Adrenal gland (tissue), 12 donors: ENCODE measurements around the gene BLID. TPM values are rescaled to one million over a fixed set of nuclear protein-coding genes. Genes with fewer than 3 reads are reported as not detected.
A peak's percentile ranks its signal among the peaks of the same experiment; 100 is the strongest.

ENCODE experiments used
- DNase-seq, 7 donors: peaks; one replicate each; pipeline ENCODE4 v3.0.0-alpha.2; 2019 to 2020
- H3K27ac ChIP-seq, 5 donors: fragments of 200-600 bp; sonication (generic) in 4 of 5; 1 replicate in 3 of 5; 2 replicates in 2 of 5; pipeline versions ENCODE4 v1.5.1 to v1.8.0; 2016 to 2020; ENCODE audit warnings: mild to moderate bottlenecking in 1 of 5
- H3K27me3 ChIP-seq: fragments of 200-600 bp; 2 replicates; pipeline ENCODE4 v1.8.0; 2021
- H3K36me3 ChIP-seq, 2 donors: fragments of 200-600 bp; replicated peaks in 1 of 2; 1 replicate in 1 of 2; 2 replicates in 1 of 2; pipeline versions ENCODE4 v1.5.1 to v1.8.0; 2018 to 2022
- H3K4me1 ChIP-seq, 2 donors: fragments of 200-600 bp; replicated peaks in 1 of 2; 1 replicate in 1 of 2; 2 replicates in 1 of 2; pipeline versions ENCODE4 v1.5.1 to v1.8.0; 2018 to 2021
- H3K4me3 ChIP-seq, 4 donors: fragments of 200-600 bp; sonication (generic) in 3 of 4; one replicate each; pipeline ENCODE4 v1.5.1; 2016 to 2018
- H3K9me3 ChIP-seq, 3 donors: fragments of 200-600 bp; sonication (generic) in 1 of 3; replicated peaks in 1 of 3; 1 replicate in 2 of 3; 2 replicates in 1 of 3; pipeline versions ENCODE4 v1.5.1 to v1.8.0; 2016 to 2021
- POLR2A ChIP-seq, 2 donors: fragments of 450-650 bp; IDR thresholded peaks; one replicate each; pipeline ENCODE4 v1.6.1; 2017; ENCODE audit warnings: antibody characterized with exemption in 2 of 2, mild to moderate bottlenecking in 2 of 2, moderate library complexity in 1 of 2
- WGBS, 4 donors: extraction: QIAGEN DNeasy Blood & Tissue Kit in 2 of 4; methylation state at CpG; one replicate each; pipeline versions ENCODE4 v1.1.5 to v1.1.7; 2013 to 2017; 5-methylcytosine and 5-hydroxymethylcytosine counted together
- intact Hi-C, 2 donors: fragments of 100-400 bp; cut with DNase I; formaldehyde crosslinking; loops; one replicate each; pipeline versions ENCODE4 v1.14.1 to v1.15.0; 2022 to 2023
- polyA plus RNA-seq, 3 donors: library from polyadenylated mRNA; stranded (reverse); fragments of 200-250 nt in 2 of 3; fragments of 350-450 nt in 1 of 3; fragmentation: Illumina TruSeq in 1 of 3; extraction: RNeasy Lipid Tissue Mini Kit (QIAGEN cat#74804) in 1 of 3; gene quantifications; one replicate each; pipeline ENCODE4 v1.2.3, GENCODE V29; 2013 to 2014
- total RNA-seq, 9 donors: library from RNA; depleted of rRNA in 4 of 9; stranded (reverse); fragments of >200 nt in 4 of 9; fragments of 120-200 nt in 1 of 9; fragmentation: NEBNext Ultra II Directional in 1 of 9; extraction: Animal tissue kit (Norgen Biotek cat#: 25700) in 1 of 9; gene quantifications; one replicate each; pipeline versions ENCODE4 v1.1.0 to v1.2.4, GENCODE V29; 2013 to 2023
- TF ChIP-seq, protein P1 (sequence below), 6 experiments: fragments of 450-650 bp in 4 of 6; fragments of 200-600 bp in 2 of 6; sonication (generic) in 1 of 6; IDR thresholded peaks; 1 replicate in 5 of 6; 2 replicates in 1 of 6; pipeline versions ENCODE4 v1.5.1 to v1.8.0; 2016 to 2021; ENCODE audit warnings: antibody characterized with exemption in 6 of 6, mild to moderate bottlenecking in 2 of 6, moderate library complexity in 1 of 6
- donor health status: healthy with polysubstance abuse.
- donor health status: Bipolar disorder and iron deficiency.
- donor health status: DM: yes; HTN: yes; CAD: no.
- donor health status: DM: no; HTN: no; CAD: no.
- donor health status: DM: no; HTN: no; CAD: no.
- donor health status: DM: yes; HTN: yes; CAD: no.

BLID gene
- total and polyA plus RNA-seq, 12 donors = 0.27 to 5.9 (median 0.50) TPM; not detected in 7

DNA sequence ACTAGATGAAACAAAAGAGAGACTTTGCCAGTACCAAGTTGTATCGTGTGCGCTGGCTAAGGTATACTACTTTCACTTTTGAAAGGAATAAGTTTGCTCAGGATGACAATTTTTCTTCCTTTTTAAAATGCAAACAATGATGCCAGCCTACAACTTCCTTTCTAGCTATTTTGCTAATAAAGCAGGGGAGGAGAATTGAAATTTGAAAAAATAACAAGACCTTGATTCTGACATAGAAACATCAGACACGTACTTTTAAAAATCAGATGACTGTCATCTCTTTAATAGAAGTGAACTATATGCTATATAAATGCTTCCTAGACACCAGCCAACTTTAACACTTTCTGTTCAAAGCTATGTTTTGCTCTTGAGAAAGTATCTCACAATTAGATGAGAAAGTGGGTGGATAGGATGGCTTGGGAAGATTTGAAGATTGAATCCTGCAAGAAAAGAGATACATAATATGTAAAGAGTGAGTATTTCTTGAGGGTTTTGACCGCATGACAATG, 41.7 kb upstream of the BLID start:
- no peaks in the 10 kb centered on the region for H3K9me3 ChIP-seq
- TF ChIP-seq POLR2A (IDR thresholded peaks at IDR 0.05) = no peak
- TF ChIP-seq, protein P1, sequence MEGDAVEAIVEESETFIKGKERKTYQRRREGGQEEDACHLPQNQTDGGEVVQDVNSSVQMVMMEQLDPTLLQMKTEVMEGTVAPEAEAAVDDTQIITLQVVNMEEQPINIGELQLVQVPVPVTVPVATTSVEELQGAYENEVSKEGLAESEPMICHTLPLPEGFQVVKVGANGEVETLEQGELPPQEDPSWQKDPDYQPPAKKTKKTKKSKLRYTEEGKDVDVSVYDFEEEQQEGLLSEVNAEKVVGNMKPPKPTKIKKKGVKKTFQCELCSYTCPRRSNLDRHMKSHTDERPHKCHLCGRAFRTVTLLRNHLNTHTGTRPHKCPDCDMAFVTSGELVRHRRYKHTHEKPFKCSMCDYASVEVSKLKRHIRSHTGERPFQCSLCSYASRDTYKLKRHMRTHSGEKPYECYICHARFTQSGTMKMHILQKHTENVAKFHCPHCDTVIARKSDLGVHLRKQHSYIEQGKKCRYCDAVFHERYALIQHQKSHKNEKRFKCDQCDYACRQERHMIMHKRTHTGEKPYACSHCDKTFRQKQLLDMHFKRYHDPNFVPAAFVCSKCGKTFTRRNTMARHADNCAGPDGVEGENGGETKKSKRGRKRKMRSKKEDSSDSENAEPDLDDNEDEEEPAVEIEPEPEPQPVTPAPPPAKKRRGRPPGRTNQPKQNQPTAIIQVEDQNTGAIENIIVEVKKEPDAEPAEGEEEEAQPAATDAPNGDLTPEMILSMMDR (IDR thresholded peaks at IDR 0.05) = no peak
- intact Hi-C loops = no loop called here
- WGBS, 4 donors = 33 to 39% (median 35%) methylated on average over 4 of the region's 4 CpGs
- H3K27ac ChIP-seq = peak overlapping the region in 3 of 5 donors; percentile 53 to 64 (median 55)
- DNase-seq = no peak
- H3K4me3 ChIP-seq = peak overlapping the region in 2 of 4 donors; percentile 23 to 61
- no peaks in the 10 kb centered on the region for H3K27me3 ChIP-seq
- no peaks in the 10 kb centered on the region for H3K4me1 ChIP-seq
- no peaks in the 10 kb centered on the region for H3K36me3 ChIP-seq

DNA sequence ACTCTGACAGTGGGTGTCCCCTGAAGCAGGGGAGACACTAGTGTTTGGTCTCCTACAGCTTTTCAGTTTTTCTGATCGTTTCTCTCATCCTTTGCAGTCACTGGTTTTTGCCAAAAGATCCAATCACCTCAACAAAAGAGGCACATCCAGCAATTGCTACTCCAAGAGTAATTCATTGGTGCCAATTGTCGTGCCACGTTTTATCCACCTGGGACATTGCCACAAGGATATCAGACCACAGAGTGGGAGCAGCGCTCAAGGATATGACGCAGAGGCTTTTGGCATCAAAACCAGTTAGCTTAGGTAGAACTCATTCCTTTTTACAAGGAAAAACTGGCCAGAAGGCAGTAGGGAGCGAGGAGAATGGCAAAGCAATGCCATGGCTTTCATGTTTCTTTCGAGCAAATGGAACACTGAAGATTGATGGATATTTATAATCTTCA, 40.9 kb upstream of the BLID start:
- peak in 1 of 2 donors; percentile 58 for TF ChIP-seq POLR2A (IDR thresholded peaks at IDR 0.05)
- TF ChIP-seq, protein P1 (IDR thresholded peaks at IDR 0.05) = no peak
- peak; percentile 24 to 61 (median 57) for DNase-seq
- intact Hi-C loops = no loop called here
- H3K4me1 ChIP-seq = no peaks in the 10 kb centered on the region
- no peaks in the 10 kb centered on the region for H3K9me3 ChIP-seq
- peak overlapping the region in 3 of 5 donors; percentile 53 to 64 (median 55) for H3K27ac ChIP-seq
- WGBS, 4 donors = 42 to 58% (median 53%) methylated on average over 7 of the region's 7 CpGs
- H3K27me3 ChIP-seq = no peaks in the 10 kb centered on the region
- H3K4me3 ChIP-seq = peak overlapping the region in 2 of 4 donors; percentile 23 to 61
- no peaks in the 10 kb centered on the region for H3K36me3 ChIP-seq

DNA sequence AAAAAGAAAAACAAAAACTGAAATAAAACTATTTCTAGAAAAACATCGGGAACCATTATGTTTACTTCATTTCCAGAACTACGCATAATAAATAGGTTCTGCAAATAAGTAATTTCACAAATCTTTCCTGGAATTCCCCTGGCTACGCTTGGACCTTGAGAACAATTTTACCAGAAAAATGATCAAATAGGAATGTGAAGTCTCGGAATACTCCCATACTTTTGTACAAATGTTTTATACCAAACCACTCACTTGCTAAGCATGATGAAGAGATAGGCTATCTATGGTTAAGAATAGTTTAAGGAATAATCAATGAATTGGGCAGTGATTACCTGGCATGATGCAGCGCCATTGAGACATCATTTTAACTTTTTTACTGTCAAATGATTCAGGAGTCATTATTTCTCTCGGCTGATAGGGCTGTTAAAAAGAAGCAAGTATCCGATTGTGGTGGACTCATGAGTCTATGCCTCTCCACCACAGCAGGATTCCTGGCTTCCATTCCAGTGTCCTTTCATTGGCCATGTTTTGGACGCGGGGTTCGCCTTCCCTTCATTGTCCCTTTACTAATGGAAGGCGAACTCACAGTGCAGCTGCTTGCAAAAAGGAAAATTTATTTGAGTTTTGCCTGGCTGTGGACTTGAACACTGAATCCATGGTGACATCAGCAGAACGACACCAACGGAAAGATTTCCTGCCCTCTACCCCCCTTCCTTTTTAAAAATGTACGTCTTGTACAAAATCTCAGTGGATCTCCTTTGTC, 39.9 kb upstream of the BLID start:
- intact Hi-C loops = no loop called here
- 83 to 90% (median 87%) methylated on average over 14 of the region's 14 CpGs for WGBS, 4 donors
- Histone ChIP-seq H3K36me3 (no peaks in the 10 kb centered on the region), H3K4me3 (no peak overlapping the region), H3K27me3 (no peaks in the 10 kb centered on the region), H3K4me1 (no peaks in the 10 kb centered on the region), H3K9me3 (no peaks in the 10 kb centered on the region), H3K27ac (peak overlapping the region in 1 of 5 donors; percentile 2)
- no peak for DNase-seq
- no peak for TF ChIP-seq POLR2A (IDR thresholded peaks at IDR 0.05)
- TF ChIP-seq, protein P1 (IDR thresholded peaks at IDR 0.05) = no peak

DNA sequence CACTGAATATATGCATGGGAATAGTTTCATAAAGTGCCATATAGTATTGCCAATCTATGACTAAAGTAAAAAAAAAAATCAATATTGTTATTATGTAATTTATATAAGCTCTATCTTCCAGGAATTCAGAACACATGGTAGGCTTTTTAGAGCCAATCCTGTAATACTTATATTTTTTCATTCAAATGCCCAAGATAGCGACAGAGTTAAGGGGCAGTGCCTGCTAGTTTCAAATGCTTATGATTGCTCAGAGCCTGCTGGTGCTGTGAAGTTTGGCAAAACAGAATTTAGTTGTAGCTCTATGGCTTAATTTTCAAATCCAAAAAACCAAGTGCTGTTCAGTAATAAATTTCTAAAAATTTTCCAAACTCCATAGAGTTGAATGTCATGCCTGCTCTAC, 39.0 kb upstream of the BLID start:
- Histone ChIP-seq H3K4me1 (no peaks in the 10 kb centered on the region), H3K36me3 (no peaks in the 10 kb centered on the region), H3K27me3 (no peaks in the 10 kb centered on the region), H3K9me3 (no peaks in the 10 kb centered on the region), H3K4me3 (no peak overlapping the region), H3K27ac (no peak overlapping the region)
- DNase-seq = no peak
- intact Hi-C loops = no loop called here
- WGBS, 4 donors = 87 to 100% (median 97%) methylated on average over 1 of the region's 1 CpG
- no peak for TF ChIP-seq POLR2A (IDR thresholded peaks at IDR 0.05)
- TF ChIP-seq, protein P1 (IDR thresholded peaks at IDR 0.05) = no peak
